ENCODE measurements around the gene ARMC6.

ARMC6 gene

DNA sequence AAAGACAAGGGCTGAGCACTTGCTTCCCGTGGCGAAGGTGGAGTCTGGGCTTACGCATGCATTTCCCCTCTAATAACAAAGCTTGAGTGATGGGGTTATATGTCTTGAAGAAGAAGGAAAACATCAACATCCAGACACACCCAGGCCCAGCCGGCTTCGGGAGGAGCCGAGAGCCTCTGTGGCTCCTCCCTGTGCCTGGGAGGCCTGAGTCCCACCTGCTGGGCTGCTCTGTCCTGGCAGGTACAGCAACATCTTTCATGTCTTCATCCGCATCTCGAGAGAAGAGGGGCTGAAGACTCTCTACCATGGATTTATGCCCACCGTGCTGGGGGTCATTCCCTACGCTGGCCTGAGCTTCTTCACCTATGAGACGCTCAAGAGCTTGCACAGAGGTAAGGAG lies 74.3 kb downstream of the ARMC6 start:
- DNase-seq (ENCODE audit: low read depth), result no peak
